GM13977 (cell line): ENCODE data around the gene SPTY2D1.

Source experiments
- DNase-seq: peaks from one replicate; pipeline ENCODE4 v3.0.0; 2012; ENCODE audit warnings: low spot score
- in situ Hi-C: fragments of 300-500 bp; cut with MboI; formaldehyde crosslinking; loops from one replicate; pipeline ENCODE4 v1.12.0; 2022; ENCODE audit warnings: low sequenced_read_pairs, low pct_unique_long_range_greater_than_20kb, mixed read lengths, inconsistent platforms; ENCODE audit not compliant: unreplicated experiment
- TF ChIP-seq, protein P1 (sequence below): IDR thresholded peaks from 2 replicates; pipeline ENCODE4 v1.5.1; 2012; ENCODE audit warnings: mild to moderate bottlenecking, control low read depth; ENCODE audit not compliant: insufficient read depth; ENCODE audit errors: extremely low read depth, missing control alignments

The SPTY2D1 gene

GRCh38 chr11:18564149-18564548 is 70.0 kb downstream of the SPTY2D1 start:
- TF ChIP-seq, protein P1, sequence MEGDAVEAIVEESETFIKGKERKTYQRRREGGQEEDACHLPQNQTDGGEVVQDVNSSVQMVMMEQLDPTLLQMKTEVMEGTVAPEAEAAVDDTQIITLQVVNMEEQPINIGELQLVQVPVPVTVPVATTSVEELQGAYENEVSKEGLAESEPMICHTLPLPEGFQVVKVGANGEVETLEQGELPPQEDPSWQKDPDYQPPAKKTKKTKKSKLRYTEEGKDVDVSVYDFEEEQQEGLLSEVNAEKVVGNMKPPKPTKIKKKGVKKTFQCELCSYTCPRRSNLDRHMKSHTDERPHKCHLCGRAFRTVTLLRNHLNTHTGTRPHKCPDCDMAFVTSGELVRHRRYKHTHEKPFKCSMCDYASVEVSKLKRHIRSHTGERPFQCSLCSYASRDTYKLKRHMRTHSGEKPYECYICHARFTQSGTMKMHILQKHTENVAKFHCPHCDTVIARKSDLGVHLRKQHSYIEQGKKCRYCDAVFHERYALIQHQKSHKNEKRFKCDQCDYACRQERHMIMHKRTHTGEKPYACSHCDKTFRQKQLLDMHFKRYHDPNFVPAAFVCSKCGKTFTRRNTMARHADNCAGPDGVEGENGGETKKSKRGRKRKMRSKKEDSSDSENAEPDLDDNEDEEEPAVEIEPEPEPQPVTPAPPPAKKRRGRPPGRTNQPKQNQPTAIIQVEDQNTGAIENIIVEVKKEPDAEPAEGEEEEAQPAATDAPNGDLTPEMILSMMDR = no peak
- in situ Hi-C loops = no loop called here
- DNase-seq = no peak

DNA sequence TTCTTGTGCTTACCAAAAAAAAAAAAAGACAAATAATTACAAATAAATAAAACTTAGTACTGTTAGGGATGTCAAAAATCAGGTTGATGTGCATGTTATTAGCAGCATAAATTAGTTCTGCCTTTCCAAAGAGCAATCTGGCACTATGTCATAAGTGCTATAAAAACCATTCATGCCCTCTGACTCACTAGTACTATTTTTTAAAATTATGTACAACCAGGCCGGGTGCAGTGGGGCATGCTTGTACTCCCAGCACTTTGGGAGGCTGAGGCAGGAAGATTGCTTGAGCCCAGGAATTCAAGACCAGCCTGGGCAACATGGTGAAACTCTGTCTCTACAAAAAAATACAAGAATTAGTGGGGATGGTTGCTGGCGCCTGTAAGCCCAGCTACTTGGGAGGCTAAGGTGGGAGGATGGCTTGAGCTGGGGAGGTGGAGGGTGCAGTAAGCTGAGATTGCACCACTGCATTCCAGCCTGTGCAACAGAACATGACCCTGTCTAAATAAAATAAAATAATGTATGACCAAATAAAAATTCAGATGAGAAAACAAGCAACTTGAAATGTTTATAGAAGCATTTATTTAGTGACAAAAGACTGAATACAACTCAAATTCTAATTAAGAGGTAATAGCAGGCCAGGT is 70.9 kb downstream of the SPTY2D1 start:
- DNase-seq = no peak
- TF ChIP-seq, protein P1 = no peak
- in situ Hi-C loops = no loop called here
